Bone marrow (tissue), 2 donors: ENCODE measurements around the gene VWA5B1.
A peak's percentile ranks its signal among the peaks of the same experiment; 100 is the strongest.

Source experiments
- DNase-seq, 2 donors: peaks; one replicate each; lab custom pipeline; 2025; lab: John Stamatoyannopoulos, UW

The VWA5B1 gene

GRCh38 chr1:20366463-20367115 is 75.9 kb downstream of the VWA5B1 start:
- DNase-seq = no peak

DNA sequence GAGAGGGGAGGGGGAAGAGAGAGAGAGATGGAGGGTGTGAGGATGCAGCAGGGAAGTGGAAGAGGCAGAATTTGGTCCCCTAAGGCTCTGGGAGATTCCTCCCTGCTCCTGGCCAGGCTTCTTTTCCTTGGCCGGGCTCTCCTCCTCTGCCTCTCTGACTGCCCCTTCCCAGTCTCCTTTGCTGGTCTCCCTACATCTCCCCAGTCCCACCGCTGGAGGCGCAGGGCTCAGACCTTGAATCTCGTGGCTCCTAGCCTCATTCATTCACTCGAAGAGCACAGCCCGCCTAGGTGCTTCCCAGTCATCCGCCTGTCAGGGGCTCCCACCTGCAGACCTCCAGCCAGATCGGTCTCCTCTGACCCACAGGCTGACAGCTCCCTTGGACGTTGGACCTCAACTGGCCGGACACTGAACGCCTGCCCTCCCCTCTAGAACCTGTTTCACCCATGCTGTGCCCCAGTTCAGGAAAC is 76.5 kb downstream of the VWA5B1 start:
- DNase-seq = no peak

DNA sequence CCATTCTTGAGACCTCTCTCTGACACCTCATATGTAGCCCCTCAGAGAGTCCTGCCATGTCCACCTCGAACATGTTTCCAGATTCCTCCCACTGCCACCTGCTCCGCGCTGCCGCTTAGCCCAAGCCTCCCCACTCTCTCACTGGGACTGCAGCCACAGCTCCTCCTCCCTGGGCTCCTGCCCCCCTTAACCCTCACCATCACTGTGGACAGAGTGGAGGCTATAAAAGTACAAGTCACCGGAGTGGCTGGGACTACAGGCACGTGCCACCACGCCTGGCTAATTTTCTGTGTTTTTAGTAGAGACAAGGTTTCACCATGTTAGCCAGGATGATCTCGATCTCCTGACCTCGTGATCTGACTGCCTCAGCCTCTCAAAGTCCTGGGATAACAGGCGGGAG is 77.0 kb downstream of the VWA5B1 start:
- no peak for DNase-seq

DNA sequence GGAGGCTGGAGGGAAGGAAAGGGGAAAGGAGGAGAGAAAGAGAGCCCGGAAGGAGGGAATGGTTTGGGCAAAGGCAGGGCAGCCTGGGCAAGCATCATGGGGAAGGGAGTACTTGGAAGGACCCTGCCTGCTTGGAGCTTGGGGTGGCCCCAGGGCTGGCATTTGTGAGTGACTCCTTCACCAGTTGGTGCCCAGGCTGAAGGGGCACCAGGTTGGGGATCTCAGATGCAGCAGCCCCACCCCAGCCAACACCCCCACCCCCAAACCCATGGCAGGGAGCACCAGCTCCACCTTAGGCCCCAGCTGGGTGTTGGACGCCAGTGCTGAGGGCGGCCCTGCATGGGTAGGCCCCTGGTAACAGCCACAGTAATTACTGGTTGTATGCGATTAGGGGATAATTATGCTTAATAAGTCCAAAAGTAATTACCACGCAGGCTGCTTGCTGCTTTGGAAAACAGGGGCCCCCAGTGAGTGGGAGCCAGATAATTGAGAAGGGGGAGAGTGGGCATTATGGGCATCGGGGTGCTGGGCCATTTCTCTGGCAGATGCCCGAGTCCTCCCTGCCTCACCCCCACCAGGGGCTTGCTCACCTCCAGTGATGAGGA is 78.3 kb downstream of the VWA5B1 start:
- DNase-seq = no peak

GRCh38 chr1:20370698-20371097 is 80.0 kb downstream of the VWA5B1 start:
- DNase-seq = no peak

- DNase-seq = no peak
Measured at GRCh38 chr1:20371411-20371810, 80.7 kb downstream of the VWA5B1 start.

DNA sequence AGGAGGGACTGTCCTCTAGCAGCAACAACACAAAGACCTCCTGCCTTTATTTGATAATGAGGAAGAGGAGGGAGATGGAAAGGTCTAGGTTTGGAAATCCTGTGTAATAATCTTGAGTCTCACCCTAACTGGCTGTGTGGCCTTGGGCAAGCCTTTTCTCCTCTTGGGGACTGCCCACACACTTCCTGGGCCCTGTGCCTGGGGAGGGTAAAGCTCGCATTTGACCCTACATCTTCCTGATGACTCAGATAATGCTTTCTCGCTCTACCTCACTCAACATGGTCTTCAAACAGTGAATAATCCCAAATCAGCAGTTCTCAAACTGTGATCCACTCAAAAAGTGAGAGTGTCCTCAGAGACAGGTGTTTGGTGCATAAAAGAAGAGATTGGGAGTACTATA is 81.2 kb downstream of the VWA5B1 start:
- no peak for DNase-seq

- DNase-seq = no peak
Measured at GRCh38 chr1:20372676-20373075, 82.0 kb downstream of the VWA5B1 start.

DNA sequence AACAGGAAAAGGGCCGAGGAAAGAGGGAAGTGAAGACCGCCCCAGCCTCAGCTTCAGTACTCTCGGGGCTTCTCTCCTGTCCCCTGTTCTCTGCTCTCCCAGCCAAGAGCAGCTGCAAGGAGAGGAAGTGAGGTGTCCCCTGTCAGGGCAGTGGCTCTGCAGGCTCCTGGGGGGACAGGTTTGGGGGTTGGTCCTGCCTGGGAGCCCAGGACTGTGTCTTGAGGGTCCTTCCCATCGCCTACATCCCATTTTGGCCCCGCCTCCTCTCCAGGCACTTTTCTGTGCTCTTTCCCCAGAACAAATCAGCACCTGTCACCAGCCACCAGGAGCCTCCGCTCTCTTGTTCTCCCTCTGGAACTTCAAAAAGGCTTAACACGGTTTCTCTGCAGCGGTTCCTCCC is 82.6 kb downstream of the VWA5B1 start:
- no peak for DNase-seq

DNA sequence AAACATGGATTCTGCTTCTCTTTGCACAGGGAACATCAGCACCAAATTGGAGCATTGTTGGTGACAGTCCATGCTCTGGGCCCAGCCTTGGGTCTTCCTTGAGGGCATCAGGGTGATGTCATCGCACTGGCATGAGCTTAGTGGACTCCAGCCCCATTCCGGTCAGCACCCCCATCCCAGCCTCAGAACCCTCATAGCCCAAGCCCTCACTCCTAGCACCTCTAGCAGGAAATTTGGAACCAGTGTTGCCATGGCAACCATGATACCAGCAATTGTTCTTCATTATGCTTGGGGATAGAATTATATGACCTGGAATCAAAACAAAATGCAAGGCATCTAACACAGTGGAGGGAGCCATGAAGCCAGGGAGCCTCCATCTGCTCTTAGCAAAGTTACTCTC is 83.1 kb downstream of the VWA5B1 start:
- DNase-seq = no peak

DNA sequence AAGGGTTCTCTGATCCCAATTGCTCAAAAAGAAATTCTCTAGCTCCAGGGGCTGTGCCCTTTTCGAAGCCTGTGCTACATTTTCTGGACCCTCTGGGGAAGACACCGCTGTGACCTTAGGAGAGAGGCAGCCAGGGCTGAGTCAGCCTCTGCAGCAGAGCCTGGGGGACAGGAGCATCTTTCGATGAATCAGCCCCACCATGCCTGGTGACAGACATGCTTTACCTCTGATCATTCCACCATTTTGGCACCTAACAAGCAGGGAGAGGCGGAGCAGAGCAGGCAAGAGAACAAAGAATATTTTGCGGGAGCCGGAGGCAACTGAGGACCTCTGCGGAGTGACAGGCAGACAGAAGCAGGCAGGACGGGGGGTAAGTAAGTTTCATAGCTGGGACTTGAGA is 84.9 kb downstream of the VWA5B1 start:
- no peak for DNase-seq

GRCh38 chr1:20376171-20376570 is 85.5 kb downstream of the VWA5B1 start:
- DNase-seq = no peak

- peak in 1 of 2 donors; percentile 1 for DNase-seq
Measured at GRCh38 chr1:20376880-20377494, 86.3 kb downstream of the VWA5B1 start.

DNA sequence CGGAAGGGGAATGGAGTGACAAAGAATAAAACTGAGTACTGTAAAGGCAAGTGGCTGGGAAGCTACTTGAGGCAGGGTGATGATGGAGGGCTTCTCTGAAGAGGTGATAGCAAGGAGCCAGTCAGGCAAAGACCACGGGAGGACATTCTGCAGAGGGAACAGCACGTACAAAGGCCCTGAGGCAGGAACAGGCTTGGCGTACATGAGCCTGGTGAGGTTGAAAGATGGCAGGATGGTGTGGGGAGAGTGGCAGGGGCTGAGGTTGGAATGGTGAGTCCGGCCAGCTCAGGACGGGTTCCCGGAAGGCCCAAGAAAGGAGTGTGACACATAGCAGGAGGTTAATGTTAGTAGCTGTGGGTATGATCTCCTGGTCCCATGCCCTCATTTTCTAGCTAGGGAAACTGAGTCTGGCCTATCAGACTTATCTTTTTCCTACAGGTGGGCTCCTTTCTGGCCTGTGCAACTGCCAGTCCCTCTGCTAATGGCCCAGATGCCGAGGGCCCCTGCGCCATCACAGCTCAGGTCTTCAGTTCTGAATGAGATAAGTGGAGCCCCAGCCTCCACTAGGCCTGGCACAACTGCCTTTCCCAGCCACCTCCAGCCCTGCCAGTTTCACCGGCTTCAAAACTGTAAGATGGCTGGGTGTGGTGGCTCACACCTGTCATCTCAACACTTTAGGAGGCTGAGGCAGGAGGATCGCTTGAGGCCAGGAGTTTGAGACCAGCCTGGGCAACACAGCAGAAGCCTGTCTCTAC is 87.0 kb downstream of the VWA5B1 start:
- DNase-seq = no peak

DNA sequence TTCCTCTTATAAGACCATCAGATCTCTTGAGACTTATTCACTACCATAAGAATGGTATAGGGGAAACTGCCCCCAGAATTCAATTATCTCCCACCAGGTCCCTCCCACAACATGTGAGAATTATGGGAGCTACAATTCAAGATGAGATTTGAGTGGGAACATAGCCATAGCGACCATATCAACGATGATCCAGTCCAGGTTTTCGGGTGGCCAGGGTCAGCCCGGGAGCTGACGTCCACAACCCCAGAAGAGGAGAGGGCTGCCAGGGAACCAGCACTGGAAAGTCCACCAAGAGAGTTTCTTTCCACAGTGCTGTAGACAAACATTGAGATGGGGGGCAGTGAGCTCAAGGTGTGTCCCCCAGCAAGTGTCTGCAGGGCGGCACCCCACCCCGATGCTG is 88.4 kb downstream of the VWA5B1 start:
- no peak for DNase-seq

DNA sequence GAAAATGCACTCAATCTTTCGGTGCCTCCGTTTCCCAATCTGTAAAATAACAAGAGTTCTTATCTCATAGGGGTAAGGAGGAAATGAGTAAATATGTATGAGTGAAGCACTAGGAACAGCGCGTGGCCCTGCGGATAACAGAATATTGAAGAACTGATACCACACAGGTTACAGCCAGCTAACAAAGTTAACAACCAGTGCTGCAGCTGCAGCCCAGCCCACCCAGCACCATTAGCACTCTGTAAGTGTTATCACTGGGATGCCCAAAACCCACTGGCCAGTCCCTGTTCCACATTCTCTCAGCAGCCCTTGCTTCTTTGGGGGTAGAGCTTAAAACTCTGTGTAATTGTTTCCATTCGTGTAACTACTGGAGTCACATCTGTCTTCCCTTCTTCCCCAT is 89.5 kb downstream of the VWA5B1 start:
- no peak for DNase-seq

DNA sequence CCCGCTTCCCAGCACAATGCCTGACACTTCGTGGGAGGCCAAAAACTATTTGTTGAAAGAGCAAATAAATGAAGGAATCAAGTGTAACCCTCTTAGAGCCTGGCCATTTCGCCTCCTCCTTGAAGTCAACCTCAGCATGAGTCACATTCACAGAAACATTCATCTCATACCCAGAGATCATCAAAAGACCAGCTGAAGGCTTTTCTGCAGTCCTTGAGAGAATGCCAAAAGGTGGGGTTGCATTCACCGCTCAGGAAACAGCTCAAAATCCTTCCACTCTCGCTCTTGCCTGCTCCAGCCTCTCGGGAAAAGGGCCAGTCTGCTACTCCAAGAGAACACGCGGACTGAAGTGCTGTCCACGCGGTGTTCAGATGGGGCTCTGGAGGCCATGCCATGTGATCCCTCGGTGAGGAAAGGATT is 90.0 kb downstream of the VWA5B1 start:
- DNase-seq = no peak

- no peak for DNase-seq
Measured at GRCh38 chr1:20381045-20381641, 90.5 kb downstream of the VWA5B1 start.

GRCh38 chr1:20381961-20382360 is 91.3 kb downstream of the VWA5B1 start:
- DNase-seq = no peak

GRCh38 chr1:20382711-20383110 is 92.0 kb downstream of the VWA5B1 start:
- DNase-seq = no peak

GRCh38 chr1:20383631-20384030 is 93.0 kb downstream of the VWA5B1 start:
- DNase-seq = no peak

DNA sequence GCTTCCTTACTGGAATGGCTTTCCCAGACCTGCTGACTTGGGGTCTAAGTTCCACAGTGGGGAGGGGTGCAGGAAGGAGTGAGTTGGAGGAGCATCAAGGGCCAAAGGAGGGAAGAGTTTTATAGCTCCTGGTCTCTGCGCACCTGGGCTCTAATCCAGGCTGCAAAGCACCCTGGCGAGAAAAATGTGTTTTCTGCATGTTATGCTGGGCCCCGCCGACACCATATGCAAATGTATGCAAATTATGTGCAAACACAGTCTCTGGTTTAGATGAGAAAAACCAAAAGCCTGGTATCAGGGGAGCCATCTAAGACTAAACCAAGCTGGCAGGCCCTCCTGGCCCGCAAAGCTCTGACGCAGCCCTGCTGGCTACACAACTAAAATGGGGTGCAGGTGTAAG is 95.0 kb downstream of the VWA5B1 start:
- no peak for DNase-seq
